Right cardiac atrium (tissue), 5 donors: ENCODE data around the gene CCNF. TPM values are rescaled to one million over a fixed set of nuclear protein-coding genes. Genes with fewer than 3 reads are reported as not detected.

Source experiments
- ATAC-seq, 2 donors: fragments of 200-7000 bp; cut with Tn5 transposase; one replicate each; pipeline versions ENCODE4 v1.8.0 to v1.9.1; 2020; ENCODE audit warnings: moderate library complexity in 2 of 2, mild to moderate bottlenecking in 1 of 2
- DNase-seq, 3 donors: peaks; one replicate each; pipeline ENCODE4 v3.0.0-alpha.2; 2020
- H3K27ac ChIP-seq: one replicate; pipeline ENCODE4 v1.5.1; 2013; ENCODE audit warnings: mild to moderate bottlenecking, low read length, control low read depth, moderate library complexity
- H3K27me3 ChIP-seq: one replicate; pipeline ENCODE4 v1.6.1; 2013; ENCODE audit not compliant: control insufficient read depth, insufficient read depth
- H3K4me1 ChIP-seq: one replicate; pipeline ENCODE4 v1.6.1; 2013; ENCODE audit warnings: low read length; ENCODE audit not compliant: control insufficient read depth, insufficient read depth
- H3K4me3 ChIP-seq: one replicate; pipeline ENCODE4 v1.5.1; 2013; ENCODE audit warnings: low read length, control low read depth
- H3K9me3 ChIP-seq: one replicate; pipeline ENCODE4 v1.6.1; 2013; ENCODE audit warnings: low read length; ENCODE audit not compliant: control insufficient read depth
- WGBS: extraction: QIAGEN DNeasy Blood & Tissue Kit; methylation state at CpG from one replicate; pipeline ENCODE4 v1.1.7; 2013; 5-methylcytosine and 5-hydroxymethylcytosine counted together
- intact Hi-C, 4 donors: fragments of 100-400 bp; cut with DNase I; formaldehyde crosslinking; loops; one replicate each; pipeline versions ENCODE4 v1.11.0 to v1.14.0; 2022 to 2023
- polyA plus RNA-seq: library from polyadenylated mRNA; stranded (reverse); fragments of 200-250 nt; gene quantifications from one replicate; pipeline ENCODE4 v1.2.3, GENCODE V29; 2013
- total RNA-seq, 4 donors: library from RNA; stranded (reverse); fragmentation: NEBNext Ultra II Directional; extraction: Animal tissue kit (Norgen Biotek cat#: 25700); gene quantifications; one replicate each; pipeline ENCODE4 v1.2.1, GENCODE V29; 2021
- donor health status: healthy with polysubstance abuse.
- donor health status: DM: no; HTN: yes; CAD: no.
- donor health status: DM: no; HTN: no; CAD: no.
- donor health status: DM: no; HTN: yes; CAD: no; lungs with severe emphysema.
- donor health status: DM: yes; HTN: yes; CAD: no.

The CCNF gene
- total and polyA plus RNA-seq, 5 donors = 0.70 to 1.9 (median 1.2) TPM

DNA sequence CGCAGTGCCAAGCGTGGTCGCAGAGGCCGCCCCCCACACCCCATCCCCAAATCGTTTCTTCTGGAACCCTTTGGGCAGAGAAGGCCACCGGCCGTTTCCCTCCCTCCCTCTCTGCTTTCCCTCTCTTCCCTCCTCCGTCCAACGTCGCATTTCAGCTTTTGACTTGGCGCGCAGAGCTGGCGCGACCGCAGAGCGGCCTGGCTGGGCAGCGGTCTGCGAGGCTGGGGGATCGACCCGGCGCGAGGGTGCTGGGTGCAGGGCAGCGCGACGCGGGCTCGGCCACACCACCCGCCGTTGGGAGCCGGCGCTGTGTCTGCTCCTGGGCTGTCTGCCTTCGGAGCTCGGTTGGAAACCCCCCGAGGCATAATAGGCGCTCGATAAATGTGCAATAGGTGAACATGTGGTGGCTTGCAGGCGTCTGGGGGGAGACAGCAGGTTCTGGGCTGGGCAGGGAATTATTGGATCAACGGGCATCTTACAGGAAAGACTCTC lies 39.0 kb downstream of the CCNF start:
- Histone ChIP-seq H3K27ac (no peak overlapping the region), H3K9me3 (no peaks in the 10 kb centered on the region), H3K4me1 (peaks cover 4% of the 10 kb centered on the region), H3K4me3 (peak overlapping the region; percentile 50), H3K27me3 (no peaks in the 10 kb centered on the region)
- intact Hi-C loops = no loop called here
- 1% methylated on average over 38 of the region's 38 CpGs for WGBS
- peak in 2 of 3 donors; percentile 72 to 75 for DNase-seq
- ATAC-seq = peak; percentile 1 to 8

DNA sequence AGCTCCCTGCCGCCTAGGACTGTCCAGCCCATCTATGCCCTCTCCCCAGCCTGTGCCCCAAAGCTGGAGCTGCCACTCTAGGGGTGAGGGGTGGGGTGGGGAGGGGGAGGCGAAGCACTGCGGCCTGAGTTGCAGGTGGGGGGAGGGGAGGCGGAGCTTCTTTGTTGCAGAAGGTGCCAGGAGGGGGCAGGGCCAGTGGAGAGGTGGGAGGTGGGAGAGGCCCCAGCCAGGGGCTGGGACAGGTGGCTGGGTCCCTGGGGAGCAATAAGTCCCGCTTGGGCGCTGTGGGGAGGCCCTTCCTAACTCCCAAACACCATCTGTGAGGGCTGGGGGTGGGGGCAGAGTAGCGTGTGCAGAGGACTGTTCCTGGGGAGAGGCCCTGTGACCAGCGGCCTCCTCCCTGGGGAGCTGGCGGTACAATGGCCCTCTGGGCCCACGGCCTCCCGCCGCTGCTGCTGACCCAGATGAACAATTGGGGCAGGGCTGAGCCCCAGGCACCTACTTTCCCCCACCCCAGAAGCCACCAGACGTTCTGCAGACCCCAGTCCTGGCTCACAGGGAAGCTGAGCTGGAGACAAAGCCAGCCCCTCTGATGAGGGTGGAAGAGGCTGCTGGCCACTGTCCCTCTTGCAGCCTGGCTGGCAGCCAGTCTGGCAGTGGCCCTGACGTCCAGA lies 39.6 kb downstream of the CCNF start:
- peaks cover 6% of the 10 kb centered on the region for H3K4me1 ChIP-seq

DNA sequence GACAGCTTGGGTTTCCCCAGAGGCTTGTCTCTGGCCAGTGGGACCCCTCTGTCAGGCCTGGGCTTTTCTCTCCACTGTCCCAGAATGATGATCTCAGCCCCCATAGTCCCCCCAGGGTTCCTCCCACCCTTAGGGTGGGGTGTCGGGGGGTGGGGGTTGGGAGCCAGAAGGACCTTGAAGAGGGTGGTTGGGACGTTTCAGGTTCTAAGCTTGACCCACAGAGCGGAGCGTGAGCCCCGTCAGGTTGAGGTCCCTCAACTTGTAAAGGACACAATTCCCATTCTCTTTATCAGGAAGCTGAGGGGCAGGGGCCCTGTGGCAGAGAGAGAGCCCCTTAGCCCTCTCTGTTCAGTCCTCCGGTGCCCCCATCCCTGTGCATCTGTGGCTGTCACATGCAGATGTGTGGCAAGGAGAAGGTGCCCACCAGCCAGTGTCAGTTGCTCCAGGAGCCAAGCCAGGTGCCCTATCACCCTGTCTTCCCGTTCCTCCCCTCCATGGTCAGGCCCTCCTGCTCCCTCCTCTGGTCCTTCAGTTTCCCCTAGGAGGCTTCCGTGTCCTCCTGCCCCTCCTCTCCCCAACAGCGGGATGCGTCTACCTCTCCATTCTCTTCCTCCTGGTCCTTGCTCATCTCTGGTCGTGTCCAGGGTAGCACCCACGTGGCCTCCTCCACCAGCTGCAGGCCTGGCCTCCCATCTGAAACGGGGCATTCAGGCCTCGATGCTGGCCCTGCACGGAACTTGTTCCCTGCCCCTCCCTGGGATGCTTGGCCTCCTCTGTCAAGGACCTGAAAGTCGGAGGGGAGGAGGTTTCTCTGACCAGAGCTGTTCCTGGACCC lies 40.4 kb downstream of the CCNF start:
- Histone ChIP-seq H3K9me3 (no peaks in the 10 kb centered on the region), H3K4me3 (no peak overlapping the region), H3K27ac (no peak overlapping the region), H3K27me3 (no peaks in the 10 kb centered on the region), H3K4me1 (peaks cover 6% of the 10 kb centered on the region)
- peak in 2 of 3 donors; percentile 49 to 52 for DNase-seq
- WGBS = 48% methylated on average over 16 of the region's 16 CpGs
- intact Hi-C loops = no loop called here
- no peak for ATAC-seq

More for the DNA sequence above, 39.6 kb downstream of the CCNF start:
- H3K9me3 ChIP-seq = no peaks in the 10 kb centered on the region
- intact Hi-C loops = no loop called here
- ATAC-seq = peak in 1 of 2 donors; percentile 1
- no peak overlapping the region for H3K4me3 ChIP-seq
- WGBS = 9% methylated on average over 14 of the region's 14 CpGs
- peak in 2 of 3 donors; percentile 79 to 82 for DNase-seq
- H3K27ac ChIP-seq = no peak overlapping the region
- H3K27me3 ChIP-seq = no peaks in the 10 kb centered on the region

DNA sequence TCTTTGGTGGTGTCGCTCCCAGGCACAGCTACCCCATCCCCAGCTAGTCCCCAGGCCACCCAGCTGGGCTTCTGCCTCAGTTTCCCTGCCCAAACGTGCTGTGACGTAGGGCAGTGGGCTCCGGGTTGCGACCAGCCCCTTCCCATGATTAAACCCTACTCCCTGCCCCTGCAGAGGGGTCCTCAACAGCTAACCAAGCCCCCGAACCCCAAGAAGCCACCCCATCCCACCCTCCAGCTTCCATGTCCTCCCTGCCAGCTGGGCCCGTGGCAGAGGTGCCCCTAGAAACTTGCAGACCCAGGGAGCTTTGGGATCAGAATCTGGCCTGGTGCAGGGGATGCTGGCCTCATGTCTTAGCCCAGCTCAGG lies 41.0 kb downstream of the CCNF start:
- intact Hi-C loops = no loop called here
- Histone ChIP-seq H3K27ac (no peak overlapping the region), H3K9me3 (no peaks in the 10 kb centered on the region), H3K4me3 (no peak overlapping the region), H3K27me3 (no peaks in the 10 kb centered on the region), H3K4me1 (peaks cover 6% of the 10 kb centered on the region)
- 79% methylated on average over 7 of the region's 7 CpGs for WGBS
- ATAC-seq (no peak), DNase-seq (peak in 1 of 3 donors; percentile 49)

GRCh38 chr16:2470603-2471015 lies 41.4 kb downstream of the CCNF start:
- intact Hi-C loops = no loop called here
- ATAC-seq = no peak

DNA sequence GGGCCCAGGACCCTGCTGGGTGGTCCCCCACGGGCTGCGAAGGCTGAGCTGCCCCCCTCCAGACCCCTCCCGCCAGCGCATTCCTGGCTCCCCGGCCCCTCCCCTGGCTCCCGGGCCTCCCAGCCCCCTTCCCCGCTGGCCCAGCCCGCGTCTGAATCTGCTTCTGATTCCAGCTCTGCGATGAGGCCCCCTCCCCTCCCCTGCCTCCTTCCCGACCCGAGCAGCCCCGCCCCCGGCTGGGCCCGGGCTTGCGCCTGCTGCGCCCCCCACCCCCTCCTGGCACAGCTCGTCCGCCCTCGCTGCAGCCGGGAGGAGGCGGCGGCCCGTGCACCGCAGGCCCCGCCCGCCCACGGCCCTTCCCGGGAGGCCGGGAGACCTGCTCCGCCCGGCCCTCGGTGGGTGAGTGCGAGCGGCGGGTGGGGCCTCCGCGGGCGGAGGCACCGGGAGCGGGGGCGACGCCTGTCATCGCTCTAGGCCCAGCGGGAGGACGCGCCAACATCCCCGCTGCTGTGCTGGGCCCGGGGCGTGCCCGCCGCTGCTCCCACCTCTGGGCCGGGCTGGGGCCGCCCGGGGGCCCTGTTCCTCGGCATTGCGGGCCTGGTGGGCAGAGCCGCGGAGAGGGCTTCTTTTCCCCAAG lies 41.9 kb downstream of the CCNF start, which contains the start of gene NTN3:
TSS of gene NTN3 (plus strand) at position 282 of the 637 bp plus-strand sequence. CDS start 405 bp downstream, outside the sequence.
- ATAC-seq = no peak
- whole genome bisulfite sequencing = 1% methylated on average over 59 of the region's 59 CpGs
- Histone ChIP-seq H3K9me3 (no peaks in the 10 kb centered on the region), H3K4me1 (peaks cover 6% of the 10 kb centered on the region), H3K27ac (no peak within 1 kb of the TSS), H3K4me3 (peak within 1 kb of the TSS; percentile 9), H3K27me3 (no peaks in the 10 kb centered on the region)
- intact Hi-C loops = no loop called here
- peak in 2 of 3 donors; percentile 69 to 75 for DNase-seq

More at GRCh38 chr16:2470603-2471015, 41.4 kb downstream of the CCNF start:
- no peak overlapping the region for H3K27ac ChIP-seq
- no peaks in the 10 kb centered on the region for H3K9me3 ChIP-seq
- WGBS = 28% methylated on average over 9 of the region's 9 CpGs
- no peak for DNase-seq
- H3K27me3 ChIP-seq = no peaks in the 10 kb centered on the region
- no peak overlapping the region for H3K4me3 ChIP-seq
- peaks cover 6% of the 10 kb centered on the region for H3K4me1 ChIP-seq

- intact Hi-C loops = no loop called here
- peak in 2 of 3 donors; percentile 72 for DNase-seq
- WGBS = 34% methylated on average over 61 of the region's 61 CpGs
- Histone ChIP-seq H3K4me3 (peak overlapping the region; percentile 9), H3K4me1 (peaks cover 6% of the 10 kb centered on the region), H3K27me3 (no peaks in the 10 kb centered on the region), H3K27ac (no peak overlapping the region), H3K9me3 (no peaks in the 10 kb centered on the region)
- no peak for ATAC-seq
Observed at GRCh38 chr16:2471653-2472487, 42.6 kb downstream of the CCNF start.

GRCh38 chr16:2472488-2472864 lies 43.2 kb downstream of the CCNF start:
- H3K27me3 ChIP-seq = no peaks in the 10 kb centered on the region
- 95% methylated on average over 27 of the region's 27 CpGs for WGBS
- H3K27ac ChIP-seq = no peak overlapping the region
- DNase-seq = peak in 2 of 3 donors; percentile 53 to 70
- no peaks in the 10 kb centered on the region for H3K9me3 ChIP-seq
- intact Hi-C loops = no loop called here
- no peak for ATAC-seq
- no peak overlapping the region for H3K4me3 ChIP-seq
- H3K4me1 ChIP-seq = peaks cover 6% of the 10 kb centered on the region

DNA sequence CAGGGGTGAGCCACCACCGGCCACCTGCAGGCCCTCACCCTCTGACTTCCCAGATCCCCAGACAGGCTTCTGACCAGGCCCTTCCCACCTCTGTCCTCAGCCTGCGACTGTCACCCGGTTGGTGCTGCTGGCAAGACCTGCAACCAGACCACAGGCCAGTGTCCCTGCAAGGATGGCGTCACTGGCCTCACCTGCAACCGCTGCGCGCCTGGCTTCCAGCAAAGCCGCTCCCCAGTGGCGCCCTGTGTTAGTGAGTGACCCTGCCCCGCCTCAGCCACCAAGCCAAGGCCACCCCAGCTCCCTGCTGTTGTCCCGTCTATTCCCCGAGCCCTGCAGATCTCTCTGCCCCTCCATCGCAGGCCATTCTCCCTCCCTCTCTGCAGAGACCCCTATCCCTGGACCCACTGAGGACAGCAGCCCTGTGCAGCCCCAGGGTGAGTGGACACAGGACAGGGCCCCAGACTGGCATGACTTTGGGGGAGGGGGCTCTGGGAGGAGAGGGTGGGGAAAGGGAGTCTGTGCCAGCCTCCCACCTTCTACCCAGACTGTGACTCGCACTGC lies 43.7 kb downstream of the CCNF start:
- no peak for ATAC-seq
- intact Hi-C loops = no loop called here
- H3K9me3 ChIP-seq = no peaks in the 10 kb centered on the region
- H3K4me1 ChIP-seq = peaks cover 6% of the 10 kb centered on the region
- no peaks in the 10 kb centered on the region for H3K27me3 ChIP-seq
- H3K4me3 ChIP-seq = no peak overlapping the region
- no peak overlapping the region for H3K27ac ChIP-seq
- peak in 1 of 3 donors; percentile 55 for DNase-seq
- 86% methylated on average over 14 of the region's 14 CpGs for WGBS

GRCh38 chr16:2473446-2473926 lies 44.2 kb downstream of the CCNF start:
- Histone ChIP-seq H3K4me1 (peaks cover 6% of the 10 kb centered on the region), H3K27ac (no peak overlapping the region), H3K4me3 (peak overlapping the region; percentile 88), H3K9me3 (no peaks in the 10 kb centered on the region), H3K27me3 (no peaks in the 10 kb centered on the region)
- ATAC-seq (no peak), DNase-seq (peak in 2 of 3 donors; percentile 66 to 77)
- intact Hi-C loops = no loop called here
- WGBS = 5% methylated on average over 49 of the region's 49 CpGs
